ENCODE results near the gene BCLAF1. TPM values are rescaled to one million over a fixed set of nuclear protein-coding genes. Genes with fewer than 3 reads are reported as not detected.

Gene BCLAF1
- total RNA-seq, 1 experiment from 2014 or later, result 159 TPM

DNA sequence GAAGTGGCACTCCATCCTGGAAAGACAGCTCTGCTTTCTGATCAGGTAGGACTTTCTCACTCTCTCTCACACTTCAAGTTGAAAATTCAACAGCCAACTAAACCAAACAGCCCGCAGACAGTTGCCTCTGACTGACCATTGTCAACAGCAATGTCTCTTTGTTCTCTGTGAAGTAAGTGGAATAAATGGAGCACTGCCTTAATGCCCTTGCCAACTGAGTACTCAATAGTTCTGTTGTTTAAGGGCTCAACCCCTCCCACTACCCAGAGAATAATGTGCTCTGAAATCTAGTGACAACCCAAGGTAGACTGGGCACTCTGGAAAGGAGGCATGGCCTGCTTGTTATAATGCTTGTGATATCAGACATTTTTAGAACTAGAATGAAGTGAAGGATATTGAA, 16.8 kb upstream of the BCLAF1 start (continued):
- no peak for TF ChIP-seq SP1 (IDR thresholded peaks at IDR 0.05; ENCODE audit: low read depth)
- no peak for TF ChIP-seq RAD21 (IDR thresholded peaks at IDR 0.05; ENCODE audit: low read depth)
- no peak for TF ChIP-seq EZH2 (IDR thresholded peaks at IDR 0.05)

DNA sequence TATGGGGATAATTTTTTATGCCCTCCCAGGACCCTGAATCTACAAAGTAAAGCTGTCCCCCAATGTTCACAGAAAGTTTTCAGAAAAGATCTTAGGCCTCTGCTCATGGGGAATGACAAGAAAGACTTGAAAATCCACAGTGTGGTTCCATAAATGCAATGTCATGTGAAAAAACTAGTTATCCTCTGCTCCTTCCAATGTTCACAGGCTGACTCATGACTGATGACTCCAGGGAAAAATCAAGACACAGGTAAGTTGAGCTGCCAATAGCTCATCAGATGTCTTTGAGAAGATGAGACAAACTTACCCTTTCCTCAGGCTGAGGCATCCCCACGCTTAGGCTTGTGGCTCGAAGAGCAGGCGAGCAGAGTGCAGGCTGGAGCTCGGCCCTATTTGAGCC, 14.8 kb upstream of the BCLAF1 start:
- Histone ChIP-seq H3K9ac (ENCODE audit: low read length) (no peak overlapping the region), H3K36me3 (ENCODE audit: control insufficient read depth in 1 of 2, insufficient read depth in 2 of 2, low read length in 2 of 2) (no peaks in the 10 kb centered on the region), H2AFZ (ENCODE audit: low read depth, low read length, poor library complexity, severe bottlenecking) (no peak overlapping the region), H3K4me2 (ENCODE audit: low read length) (no peak overlapping the region), H3K9me2 (ENCODE audit: insufficient read depth) (no peaks in the 10 kb centered on the region), H3K27ac (ENCODE audit: low read depth, low read length) (no peak overlapping the region), H3K4me3 (replicated peaks in 1 of 2; ENCODE audit: low read depth in 1 of 2, low read length in 2 of 2) (no peak overlapping the region), H4K20me1 (ENCODE audit: insufficient read depth) (no peaks in the 10 kb centered on the region), H3K79me2 (ENCODE audit: insufficient read depth, low read length) (no peaks in the 10 kb centered on the region), H3K9me3 (ENCODE audit: control insufficient read depth in 1 of 2, insufficient read depth in 1 of 2, low read depth in 1 of 2, low read length in 2 of 2) (no peaks in the 10 kb centered on the region), H3K27me3 (ENCODE audit: insufficient read depth, low read length) (no peaks in the 10 kb centered on the region), H3K4me1 (ENCODE audit: control insufficient read depth in 1 of 2, insufficient read depth in 2 of 2, low read length in 2 of 2) (no peaks in the 10 kb centered on the region)
- POLR2A ChIA-PET, result interaction anchor here (1.4 kb wide), 1 partner anchor 15 kb away, joined by 5 read pairs; the partner anchor contains the start of gene BCLAF1
- DNase-seq (ENCODE audit: low read depth, low spot score) (no peak), ATAC-seq (no peak)
- intact Hi-C loops (cut with micrococcal nuclease), result no loop called here
- RAD21 ChIA-PET (ENCODE audit: low non-redundant PET in 1 of 2, low total read pairs in 2 of 2, uncharacterized antibody in 2 of 2, unreplicated experiment in 2 of 2), result no interaction called here
- BruUV-seq (replicated peaks), result no TSS peak
- CTCF ChIA-PET, result no interaction called here
- TF ChIP-seq SP1 (IDR thresholded peaks at IDR 0.05; ENCODE audit: low read depth), result no peak
- TF ChIP-seq ZFX (IDR thresholded peaks at IDR 0.05), result no peak
- TF ChIP-seq, protein P1, sequence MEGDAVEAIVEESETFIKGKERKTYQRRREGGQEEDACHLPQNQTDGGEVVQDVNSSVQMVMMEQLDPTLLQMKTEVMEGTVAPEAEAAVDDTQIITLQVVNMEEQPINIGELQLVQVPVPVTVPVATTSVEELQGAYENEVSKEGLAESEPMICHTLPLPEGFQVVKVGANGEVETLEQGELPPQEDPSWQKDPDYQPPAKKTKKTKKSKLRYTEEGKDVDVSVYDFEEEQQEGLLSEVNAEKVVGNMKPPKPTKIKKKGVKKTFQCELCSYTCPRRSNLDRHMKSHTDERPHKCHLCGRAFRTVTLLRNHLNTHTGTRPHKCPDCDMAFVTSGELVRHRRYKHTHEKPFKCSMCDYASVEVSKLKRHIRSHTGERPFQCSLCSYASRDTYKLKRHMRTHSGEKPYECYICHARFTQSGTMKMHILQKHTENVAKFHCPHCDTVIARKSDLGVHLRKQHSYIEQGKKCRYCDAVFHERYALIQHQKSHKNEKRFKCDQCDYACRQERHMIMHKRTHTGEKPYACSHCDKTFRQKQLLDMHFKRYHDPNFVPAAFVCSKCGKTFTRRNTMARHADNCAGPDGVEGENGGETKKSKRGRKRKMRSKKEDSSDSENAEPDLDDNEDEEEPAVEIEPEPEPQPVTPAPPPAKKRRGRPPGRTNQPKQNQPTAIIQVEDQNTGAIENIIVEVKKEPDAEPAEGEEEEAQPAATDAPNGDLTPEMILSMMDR (IDR thresholded peaks at IDR 0.05 in 2 of 3, conservative IDR thresholded peaks at IDR 0.05 in 1 of 3; ENCODE audit: borderline replicate concordance in 1 of 3, insufficient read depth in 1 of 3, low read depth in 2 of 3, low read length in 2 of 3), result no peak
- no peak for TF ChIP-seq SRF (IDR thresholded peaks at IDR 0.05; ENCODE audit: low read depth)
- TF ChIP-seq CEBPB (IDR thresholded peaks at IDR 0.05; ENCODE audit: low read depth), result no peak
- no peak for TF ChIP-seq JUND (IDR thresholded peaks at IDR 0.05)
- TF ChIP-seq, protein P2, sequence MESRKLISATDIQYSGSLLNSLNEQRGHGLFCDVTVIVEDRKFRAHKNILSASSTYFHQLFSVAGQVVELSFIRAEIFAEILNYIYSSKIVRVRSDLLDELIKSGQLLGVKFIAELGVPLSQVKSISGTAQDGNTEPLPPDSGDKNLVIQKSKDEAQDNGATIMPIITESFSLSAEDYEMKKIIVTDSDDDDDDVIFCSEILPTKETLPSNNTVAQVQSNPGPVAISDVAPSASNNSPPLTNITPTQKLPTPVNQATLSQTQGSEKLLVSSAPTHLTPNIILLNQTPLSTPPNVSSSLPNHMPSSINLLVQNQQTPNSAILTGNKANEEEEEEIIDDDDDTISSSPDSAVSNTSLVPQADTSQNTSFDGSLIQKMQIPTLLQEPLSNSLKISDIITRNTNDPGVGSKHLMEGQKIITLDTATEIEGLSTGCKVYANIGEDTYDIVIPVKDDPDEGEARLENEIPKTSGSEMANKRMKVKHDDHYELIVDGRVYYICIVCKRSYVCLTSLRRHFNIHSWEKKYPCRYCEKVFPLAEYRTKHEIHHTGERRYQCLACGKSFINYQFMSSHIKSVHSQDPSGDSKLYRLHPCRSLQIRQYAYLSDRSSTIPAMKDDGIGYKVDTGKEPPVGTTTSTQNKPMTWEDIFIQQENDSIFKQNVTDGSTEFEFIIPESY (IDR thresholded peaks at IDR 0.05; ENCODE audit: extremely low read depth, insufficient replicate concordance, low read length), result no peak
- TF ChIP-seq CBX3 (IDR thresholded peaks at IDR 0.05; ENCODE audit: low read depth), result no peak
- no peak for TF ChIP-seq SIN3A (IDR thresholded peaks at IDR 0.05; ENCODE audit: low read depth)
- TF ChIP-seq EZH2phosphoT487 (IDR thresholded peaks at IDR 0.05; ENCODE audit: borderline replicate concordance), result no peak
- no peak for TF ChIP-seq YY1 (IDR thresholded peaks at IDR 0.05; ENCODE audit: extremely low read depth, insufficient replicate concordance, low read depth, low read length)
- TF ChIP-seq ELF1 (IDR thresholded peaks at IDR 0.05; ENCODE audit: borderline replicate concordance, low read depth), result no peak

Measured in HCT116 (cell line).